Naive B cell (primary cell): ENCODE results near the gene PLXNB3. TPM values are rescaled to one million over a fixed set of nuclear protein-coding genes. Genes with fewer than 3 reads are reported as not detected.

Source experiments
- ATAC-seq, 2 donors: fragments of 150-1000 bp; cut with Tn5 transposase; 2 replicates each; pipeline ENCODE4 v1.10.0; 2021; ENCODE audit warnings: low read depth in 2 of 2, mild to moderate bottlenecking in 2 of 2, moderate library complexity in 2 of 2
- DNase-seq: peaks from one replicate; pipeline ENCODE4 v3.0.0; 2022
- H3K27ac Mint-ChIP-seq, 6 donors: one replicate each; pipeline ENCODE4 v1.8.0; 2020 to 2022; ENCODE audit warnings: mild to moderate bottlenecking in 6 of 6, mixed read lengths in 6 of 6, moderate library complexity in 5 of 6, inconsistent platforms in 2 of 6
- H3K27me3 Mint-ChIP-seq, 3 donors: one replicate each; pipeline ENCODE4 v1.8.0; 2021 to 2022; ENCODE audit warnings: mixed read lengths in 3 of 3, mild to moderate bottlenecking in 1 of 3
- H3K36me3 Mint-ChIP-seq, 2 donors: one replicate each; pipeline ENCODE4 v1.8.0; 2020 to 2022; ENCODE audit warnings: mixed read lengths in 2 of 2, inconsistent platforms in 1 of 2, mild to moderate bottlenecking in 1 of 2
- H3K4me1 Mint-ChIP-seq, 3 donors: one replicate each; pipeline ENCODE4 v1.8.0; 2020 to 2022; ENCODE audit warnings: mixed read lengths in 3 of 3, inconsistent platforms in 1 of 3, mild to moderate bottlenecking in 1 of 3, moderate library complexity in 1 of 3
- H3K4me3 Mint-ChIP-seq, 8 donors: one replicate each; pipeline ENCODE4 v1.8.0; 2020 to 2022; ENCODE audit warnings: mild to moderate bottlenecking in 8 of 8, mixed read lengths in 8 of 8, moderate library complexity in 8 of 8, inconsistent platforms in 2 of 8
- H3K9me3 Mint-ChIP-seq, 7 donors: one replicate each; pipeline ENCODE4 v1.8.0; 2020 to 2022; ENCODE audit warnings: mixed read lengths in 7 of 7, mild to moderate bottlenecking in 5 of 7, inconsistent platforms in 2 of 7, moderate library complexity in 1 of 7
- polyA plus RNA-seq, 6 donors: library from polyadenylated mRNA; unstranded; fragments of 300-500 nt; fragmentation: Illumina TruSeq; gene quantifications; one replicate each; pipeline ENCODE4 v1.2.3, GENCODE V29; 2021; ENCODE audit warnings: low read depth in 6 of 6

Gene PLXNB3
- polyA plus RNA-seq, 6 donors from 2014 or later = 0.71 TPM; not detected in 5

GRCh38 chrX:153800177-153800722 lies 36.2 kb downstream of the PLXNB3 start:
- H3K9me3 Mint-ChIP-seq = peaks cover 0 to 5% (median 0%) of the 10 kb centered on the region in 7 donors
- no peak overlapping the region for H3K4me3 Mint-ChIP-seq
- H3K27ac Mint-ChIP-seq = no peak overlapping the region
- H3K27me3 Mint-ChIP-seq = no peaks in the 10 kb centered on the region
- no peak for ATAC-seq
- no peak for DNase-seq
- peaks cover 6 to 13% (median 7%) of the 10 kb centered on the region in 3 donors for H3K4me1 Mint-ChIP-seq
- H3K36me3 Mint-ChIP-seq = peaks cover 0 to 7% of the 10 kb centered on the region in 2 donors

GRCh38 chrX:153800746-153801145 lies 36.7 kb downstream of the PLXNB3 start:
- Mint-ChIP-seq H3K4me1 (peaks cover 6 to 13% (median 7%) of the 10 kb centered on the region in 3 donors), H3K27me3 (no peaks in the 10 kb centered on the region), H3K4me3 (no peak overlapping the region), H3K9me3 (peaks cover 0 to 5% (median 0%) of the 10 kb centered on the region in 7 donors), H3K27ac (no peak overlapping the region), H3K36me3 (peaks cover 0 to 7% of the 10 kb centered on the region in 2 donors)
- ATAC-seq (no peak), DNase-seq (no peak)

- H3K4me1 Mint-ChIP-seq = peaks cover 0 to 4% (median 0%) of the 10 kb centered on the region in 3 donors
- ATAC-seq (no peak), DNase-seq (no peak)
- peaks cover 0 to 7% of the 10 kb centered on the region in 2 donors for H3K36me3 Mint-ChIP-seq
- H3K9me3 Mint-ChIP-seq = peaks cover 0 to 2% (median 0%) of the 10 kb centered on the region in 7 donors
- peak overlapping the region in 1 of 8 donors; percentile 56 for H3K4me3 Mint-ChIP-seq
- H3K27ac Mint-ChIP-seq = no peak overlapping the region
- no peaks in the 10 kb centered on the region for H3K27me3 Mint-ChIP-seq
These were observed 37.6 kb downstream of the PLXNB3 start for GRCh38 chrX:153801669-153802068.

- Mint-ChIP-seq H3K9me3 (peaks cover 0 to 2% (median 0%) of the 10 kb centered on the region in 7 donors), H3K27me3 (peaks cover 0 to 2% (median 0%) of the 10 kb centered on the region in 3 donors), H3K27ac (peak overlapping the region in 2 of 6 donors; percentile 42 to 54), H3K4me3 (no peak overlapping the region), H3K4me1 (no peaks in the 10 kb centered on the region), H3K36me3 (peaks cover 0 to 7% of the 10 kb centered on the region in 2 donors)
- ATAC-seq (no peak), DNase-seq (no peak)
These were observed 38.5 kb downstream of the PLXNB3 start for GRCh38 chrX:153802513-153803045.

GRCh38 chrX:153803211-153804099 lies 39.4 kb downstream of the PLXNB3 start:
- peaks cover 0 to under 1% of the 10 kb centered on the region in 2 donors for H3K36me3 Mint-ChIP-seq
- H3K27ac Mint-ChIP-seq = peak overlapping the region in 1 of 6 donors; percentile 34
- H3K27me3 Mint-ChIP-seq = peaks cover 0 to 8% (median 0%) of the 10 kb centered on the region in 3 donors
- H3K4me1 Mint-ChIP-seq = no peaks in the 10 kb centered on the region
- H3K9me3 Mint-ChIP-seq = peaks cover 0 to 3% (median 0%) of the 10 kb centered on the region in 7 donors
- DNase-seq (no peak), ATAC-seq (no peak)
- no peak overlapping the region for H3K4me3 Mint-ChIP-seq

- peaks cover 0 to 8% (median 0%) of the 10 kb centered on the region in 3 donors for H3K27me3 Mint-ChIP-seq
- H3K4me1 Mint-ChIP-seq = no peaks in the 10 kb centered on the region
- H3K4me3 Mint-ChIP-seq = peak overlapping the region in 1 of 8 donors; percentile 41
- no peak for ATAC-seq
- H3K27ac Mint-ChIP-seq = no peak overlapping the region
- DNase-seq = no peak
- peaks cover 0 to 3% (median 0%) of the 10 kb centered on the region in 7 donors for H3K9me3 Mint-ChIP-seq
- H3K36me3 Mint-ChIP-seq = no peaks in the 10 kb centered on the region
These were observed 40.1 kb downstream of the PLXNB3 start for GRCh38 chrX:153804100-153804595.

- peaks cover 0 to 8% (median 0%) of the 10 kb centered on the region in 3 donors for H3K27me3 Mint-ChIP-seq
- DNase-seq (no peak), ATAC-seq (no peak)
- H3K27ac Mint-ChIP-seq = no peak overlapping the region
- no peak overlapping the region for H3K4me3 Mint-ChIP-seq
- no peaks in the 10 kb centered on the region for H3K36me3 Mint-ChIP-seq
- H3K9me3 Mint-ChIP-seq = peaks cover 0 to 3% (median 0%) of the 10 kb centered on the region in 7 donors
- H3K4me1 Mint-ChIP-seq = no peaks in the 10 kb centered on the region
These were observed 40.6 kb downstream of the PLXNB3 start for GRCh38 chrX:153804621-153805020.

GRCh38 chrX:153805436-153805835 lies 41.4 kb downstream of the PLXNB3 start:
- DNase-seq (no peak), ATAC-seq (no peak)
- H3K27ac Mint-ChIP-seq = no peak overlapping the region

GRCh38 chrX:153806999-153807575 lies 43.0 kb downstream of the PLXNB3 start:
- ATAC-seq (no peak), DNase-seq (no peak)
- Mint-ChIP-seq H3K27me3 (peaks cover 8 to 17% (median 9%) of the 10 kb centered on the region in 3 donors), H3K27ac (no peak overlapping the region), H3K9me3 (peaks cover 0 to 3% (median 0%) of the 10 kb centered on the region in 7 donors), H3K4me3 (no peak overlapping the region), H3K4me1 (no peaks in the 10 kb centered on the region), H3K36me3 (no peaks in the 10 kb centered on the region)

More at GRCh38 chrX:153805436-153805835, 41.4 kb downstream of the PLXNB3 start:
- peaks cover 0 to 3% (median 0%) of the 10 kb centered on the region in 7 donors for H3K9me3 Mint-ChIP-seq
- peak overlapping the region in 1 of 8 donors; percentile 53 for H3K4me3 Mint-ChIP-seq
- no peaks in the 10 kb centered on the region for H3K36me3 Mint-ChIP-seq
- H3K4me1 Mint-ChIP-seq = no peaks in the 10 kb centered on the region
- peaks cover 0 to 8% (median 0%) of the 10 kb centered on the region in 3 donors for H3K27me3 Mint-ChIP-seq

- H3K4me3 Mint-ChIP-seq = peak overlapping the region in 1 of 8 donors; percentile 76
- peaks cover 0 to 3% (median 0%) of the 10 kb centered on the region in 7 donors for H3K9me3 Mint-ChIP-seq
- H3K27ac Mint-ChIP-seq = no peak overlapping the region
- H3K4me1 Mint-ChIP-seq = no peaks in the 10 kb centered on the region
- DNase-seq = no peak
- no peaks in the 10 kb centered on the region for H3K36me3 Mint-ChIP-seq
- peaks cover 10 to 26% (median 13%) of the 10 kb centered on the region in 3 donors for H3K27me3 Mint-ChIP-seq
- ATAC-seq = no peak
These were observed 43.9 kb downstream of the PLXNB3 start for GRCh38 chrX:153807976-153808375.

- ATAC-seq (no peak), DNase-seq (no peak)
- Mint-ChIP-seq H3K4me3 (no peak overlapping the region), H3K4me1 (peaks cover 8 to 16% (median 14%) of the 10 kb centered on the region in 3 donors), H3K27ac (no peak overlapping the region), H3K36me3 (no peaks in the 10 kb centered on the region), H3K9me3 (peaks cover 0 to 3% (median 1%) of the 10 kb centered on the region in 7 donors), H3K27me3 (peaks cover 20 to 51% (median 34%) of the 10 kb centered on the region in 3 donors)
These were observed 48.2 kb downstream of the PLXNB3 start for GRCh38 chrX:153812220-153812619.

- Mint-ChIP-seq H3K4me3 (no peak overlapping the region), H3K36me3 (no peaks in the 10 kb centered on the region), H3K27ac (no peak overlapping the region), H3K27me3 (peaks cover 22 to 50% (median 40%) of the 10 kb centered on the region in 3 donors), H3K4me1 (peaks cover 10 to 16% (median 14%) of the 10 kb centered on the region in 3 donors), H3K9me3 (peaks cover 0 to 4% (median 0%) of the 10 kb centered on the region in 7 donors)
- no peak for ATAC-seq
- DNase-seq = no peak
These were observed 49.1 kb downstream of the PLXNB3 start for GRCh38 chrX:153813161-153813560.
